ENCODE data around the gene SSRP1. TPM values are rescaled to one million over a fixed set of nuclear protein-coding genes. Genes with fewer than 3 reads are reported as not detected.
"Not testable (repeated sequence)": the region's sequence is repeated elsewhere in the genome, so short reads cannot be mapped to it uniquely, and the experiment has no call there.

Gene SSRP1
- total RNA-seq, 2 experiments from 2014 or later: 318 to 332 TPM

DNA sequence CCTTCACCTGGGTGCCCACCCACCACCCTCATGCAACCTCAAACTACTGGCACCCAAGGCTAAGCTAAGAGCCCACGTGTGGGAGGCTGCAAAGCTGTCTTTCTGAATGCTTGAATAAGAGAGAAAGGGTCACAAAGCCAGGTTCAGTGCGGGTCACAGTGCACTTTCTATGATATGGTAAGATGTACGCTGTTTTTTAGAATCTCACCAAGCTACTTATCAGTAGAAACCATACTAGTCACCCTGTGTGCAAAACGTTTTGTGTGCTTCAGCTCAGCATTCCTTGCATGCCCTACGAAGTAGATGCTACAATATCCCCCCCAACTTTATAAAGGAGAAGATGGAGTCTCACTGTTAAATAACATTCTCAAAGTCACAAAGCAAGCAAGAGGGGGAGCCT lies 17.3 kb upstream of the SSRP1 start:
- H3K9me3 Mint-ChIP-seq: peaks cover 5% of the 10 kb centered on the region
- peaks cover 3% of the 10 kb centered on the region for H3K4me1 Mint-ChIP-seq
- H3K36me3 Mint-ChIP-seq: no peaks in the 10 kb centered on the region
- H3K27ac Mint-ChIP-seq: no peak overlapping the region
- H3K27me3 Mint-ChIP-seq: peaks cover 15% of the 10 kb centered on the region
- no peak overlapping the region for H3K4me3 Mint-ChIP-seq
- no peak for DNase-seq

- H3K27ac Mint-ChIP-seq: no peak overlapping the region
- no peaks in the 10 kb centered on the region for H3K36me3 Mint-ChIP-seq
- H3K27me3 Mint-ChIP-seq: peaks cover 12% of the 10 kb centered on the region
- peaks cover 5% of the 10 kb centered on the region for H3K9me3 Mint-ChIP-seq
- no peak overlapping the region for H3K4me3 Mint-ChIP-seq
- DNase-seq: peak; percentile 62
- H3K4me1 Mint-ChIP-seq: peaks cover 3% of the 10 kb centered on the region
These were observed 14.0 kb upstream of the SSRP1 start for GRCh38 chr11:57349491-57350274.

GRCh38 chr11:57348636-57349313 lies 13.1 kb upstream of the SSRP1 start:
- H3K9me3 Mint-ChIP-seq: peaks cover 5% of the 10 kb centered on the region
- H3K27ac Mint-ChIP-seq: no peak overlapping the region
- H3K36me3 Mint-ChIP-seq: no peaks in the 10 kb centered on the region
- DNase-seq: no peak
- H3K4me1 Mint-ChIP-seq: peaks cover 3% of the 10 kb centered on the region
- H3K27me3 Mint-ChIP-seq: peaks cover 8% of the 10 kb centered on the region
- H3K4me3 Mint-ChIP-seq: no peak overlapping the region

- no peak overlapping the region for H3K4me3 Mint-ChIP-seq
- no peak overlapping the region for H3K27ac Mint-ChIP-seq
- H3K9me3 Mint-ChIP-seq: peaks cover 5% of the 10 kb centered on the region
- DNase-seq: no peak
- H3K4me1 Mint-ChIP-seq: peaks cover 3% of the 10 kb centered on the region
- H3K36me3 Mint-ChIP-seq: no peaks in the 10 kb centered on the region
- H3K27me3 Mint-ChIP-seq: peaks cover 8% of the 10 kb centered on the region
These were observed 12.4 kb upstream of the SSRP1 start for GRCh38 chr11:57348052-57348451.

- H3K9me3 Mint-ChIP-seq: peaks cover 5% of the 10 kb centered on the region
- H3K27ac Mint-ChIP-seq: no peak overlapping the region
- peaks cover 8% of the 10 kb centered on the region for H3K27me3 Mint-ChIP-seq
- no peak overlapping the region for H3K4me3 Mint-ChIP-seq
- H3K4me1 Mint-ChIP-seq: peaks cover 3% of the 10 kb centered on the region
- DNase-seq: no peak
- H3K36me3 Mint-ChIP-seq: no peaks in the 10 kb centered on the region
These were observed 11.6 kb upstream of the SSRP1 start for GRCh38 chr11:57347336-57347735.

- H3K4me1 Mint-ChIP-seq: peaks cover 3% of the 10 kb centered on the region
- peak; percentile 51 for DNase-seq
- H3K9me3 Mint-ChIP-seq: no peaks in the 10 kb centered on the region
- no peaks in the 10 kb centered on the region for H3K36me3 Mint-ChIP-seq
- peaks cover 3% of the 10 kb centered on the region for H3K27me3 Mint-ChIP-seq
- H3K4me3 Mint-ChIP-seq: no peak overlapping the region
- H3K27ac Mint-ChIP-seq: no peak overlapping the region
These were observed 10.0 kb upstream of the SSRP1 start for GRCh38 chr11:57345555-57346211.

DNA sequence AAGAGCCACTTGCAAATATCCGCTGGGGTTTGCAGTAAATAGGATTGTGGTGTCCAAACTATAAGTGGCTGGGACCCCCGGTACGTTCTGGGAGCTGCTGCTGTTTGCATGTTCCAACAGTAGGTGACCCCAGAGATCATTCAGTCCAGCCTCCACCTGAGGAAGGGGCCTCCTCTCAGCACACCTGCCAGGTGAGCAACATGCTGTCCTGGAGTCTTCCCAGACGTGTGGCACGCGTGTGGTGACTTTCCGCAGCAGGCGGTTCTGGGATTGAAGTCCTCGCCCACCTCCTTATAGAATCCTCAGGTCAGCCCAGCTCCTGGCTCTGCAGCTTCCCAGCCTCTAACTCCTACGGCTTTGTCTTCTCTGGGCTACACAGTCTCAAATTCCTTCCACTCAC lies 9.1 kb upstream of the SSRP1 start:
- no peak overlapping the region for H3K4me3 Mint-ChIP-seq
- peaks cover 3% of the 10 kb centered on the region for H3K4me1 Mint-ChIP-seq
- no peaks in the 10 kb centered on the region for H3K9me3 Mint-ChIP-seq
- H3K27ac Mint-ChIP-seq: no peak overlapping the region
- H3K36me3 Mint-ChIP-seq: no peaks in the 10 kb centered on the region
- no peak for DNase-seq
- peaks cover 5% of the 10 kb centered on the region for H3K27me3 Mint-ChIP-seq

GRCh38 chr11:57343825-57344224 lies 8.1 kb upstream of the SSRP1 start:
- Mint-ChIP-seq H3K27ac (no peak overlapping the region), H3K4me3 (no peak overlapping the region), H3K36me3 (no peaks in the 10 kb centered on the region), H3K27me3 (peaks cover 4% of the 10 kb centered on the region), H3K4me1 (peaks cover 3% of the 10 kb centered on the region), H3K9me3 (no peaks in the 10 kb centered on the region)
- no peak for DNase-seq

DNA sequence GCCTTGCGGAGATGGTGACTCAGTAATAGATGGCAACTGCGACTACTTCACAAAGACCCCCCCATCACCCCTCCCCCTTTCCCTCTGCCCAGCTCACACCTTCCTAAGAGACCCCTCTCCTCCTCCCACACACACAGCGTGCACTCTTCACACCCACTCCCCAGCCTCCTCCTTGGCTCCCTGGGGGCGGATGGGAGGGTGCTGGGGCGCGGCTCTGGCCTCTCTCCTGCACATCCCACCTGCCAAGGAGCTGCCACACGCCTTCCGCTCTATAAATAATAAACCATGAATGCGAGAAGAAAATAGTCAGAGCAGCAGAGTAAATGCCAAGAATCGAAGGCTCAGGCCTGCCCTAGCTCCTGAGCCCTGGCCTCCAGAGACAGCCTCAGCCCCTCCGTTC lies 7.0 kb upstream of the SSRP1 start:
- H3K4me1 Mint-ChIP-seq: peaks cover 3% of the 10 kb centered on the region
- no peaks in the 10 kb centered on the region for H3K9me3 Mint-ChIP-seq
- no peak overlapping the region for H3K27ac Mint-ChIP-seq
- no peak for DNase-seq
- no peaks in the 10 kb centered on the region for H3K36me3 Mint-ChIP-seq
- peaks cover 4% of the 10 kb centered on the region for H3K27me3 Mint-ChIP-seq
- H3K4me3 Mint-ChIP-seq: no peak overlapping the region

DNA sequence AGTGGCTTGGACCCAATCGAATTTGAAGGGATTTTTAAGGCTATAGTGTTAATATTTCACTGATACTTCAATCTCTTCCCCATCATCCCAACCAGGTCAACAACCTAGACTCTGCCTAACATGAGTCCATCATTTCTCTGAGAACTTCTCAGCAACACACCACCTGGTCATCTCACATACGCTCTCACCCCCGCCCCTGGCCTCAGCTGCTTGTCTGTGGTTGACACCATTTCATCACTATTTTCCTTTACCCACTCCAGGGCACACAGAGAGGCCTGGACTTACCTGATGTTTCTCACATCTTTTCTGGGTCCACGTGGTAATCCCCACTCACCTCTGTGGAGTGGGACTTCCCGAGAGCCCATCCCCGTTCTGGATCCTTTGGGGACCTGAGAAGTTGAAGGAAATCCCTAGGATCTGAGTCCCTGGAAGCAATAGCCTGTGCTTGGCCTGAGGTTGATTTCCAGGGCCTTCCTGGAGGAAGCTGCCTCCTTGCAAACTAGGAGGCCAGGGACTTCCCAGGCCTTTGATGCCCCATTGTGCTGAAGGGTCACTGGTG lies 5.6 kb upstream of the SSRP1 start:
- Mint-ChIP-seq H3K27ac (no peak overlapping the region), H3K4me1 (peaks cover 8% of the 10 kb centered on the region), H3K27me3 (peaks cover 4% of the 10 kb centered on the region), H3K4me3 (no peak overlapping the region), H3K36me3 (no peaks in the 10 kb centered on the region), H3K9me3 (no peaks in the 10 kb centered on the region)
- DNase-seq: no peak

DNA sequence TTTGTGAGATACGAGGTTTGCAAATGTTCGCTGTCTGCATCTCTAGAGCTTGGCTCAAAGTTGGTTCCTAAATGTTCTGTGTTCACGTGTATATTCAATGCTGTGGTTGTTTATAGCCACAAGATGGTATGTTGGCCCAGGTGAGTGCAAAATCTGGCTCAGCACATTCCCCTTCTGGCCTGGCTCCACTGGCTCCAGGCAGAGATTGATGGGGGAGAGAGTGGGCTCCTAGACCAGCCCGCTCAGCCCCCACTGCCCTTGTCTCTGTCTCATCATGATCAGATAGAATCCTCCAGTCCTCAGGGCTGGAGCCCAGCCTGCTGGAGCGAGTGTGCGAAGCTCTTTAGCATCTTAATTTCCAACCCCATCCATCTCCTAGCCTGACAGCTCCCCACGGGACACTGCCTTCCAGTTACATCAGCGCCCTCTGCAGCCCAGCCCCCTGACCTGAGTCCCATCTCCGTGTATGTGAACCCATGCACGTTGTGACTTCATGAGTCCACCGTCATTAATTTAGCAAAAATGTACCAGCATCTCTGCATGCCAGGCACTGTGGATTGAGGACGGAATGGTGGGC lies 4.4 kb upstream of the SSRP1 start:
- H3K4me1 Mint-ChIP-seq: peaks cover 11% of the 10 kb centered on the region
- no peak overlapping the region for H3K4me3 Mint-ChIP-seq
- no peaks in the 10 kb centered on the region for H3K9me3 Mint-ChIP-seq
- no peak for DNase-seq
- H3K27ac Mint-ChIP-seq: no peak overlapping the region
- peaks cover 4% of the 10 kb centered on the region for H3K27me3 Mint-ChIP-seq
- H3K36me3 Mint-ChIP-seq: no peaks in the 10 kb centered on the region

GRCh38 chr11:57339328-57339727 lies 3.6 kb upstream of the SSRP1 start:
- Mint-ChIP-seq H3K27me3 (peaks cover 4% of the 10 kb centered on the region), H3K4me1 (peaks cover 18% of the 10 kb centered on the region), H3K4me3 (no peak overlapping the region), H3K9me3 (no peaks in the 10 kb centered on the region), H3K36me3 (peaks cover 8% of the 10 kb centered on the region), H3K27ac (no peak overlapping the region)
- DNase-seq: no peak

- peaks cover 4% of the 10 kb centered on the region for H3K27me3 Mint-ChIP-seq
- no peak for DNase-seq
- peaks cover 29% of the 10 kb centered on the region for H3K4me1 Mint-ChIP-seq
- no peak within 1 kb of the TSS for H3K4me3 Mint-ChIP-seq
- H3K9me3 Mint-ChIP-seq: no peaks in the 10 kb centered on the region
- peak within 1 kb of the TSS; percentile 40 for H3K27ac Mint-ChIP-seq
- peaks cover 20% of the 10 kb centered on the region for H3K36me3 Mint-ChIP-seq
These were observed 2.5 kb upstream of the SSRP1 start, which contains the start of gene P2RX3 for GRCh38 chr11:57338142-57338541. P2RX3 (plus strand) TSS chr11:57338352; CDS start chr11:57338551, 199 bp downstream.

DNA sequence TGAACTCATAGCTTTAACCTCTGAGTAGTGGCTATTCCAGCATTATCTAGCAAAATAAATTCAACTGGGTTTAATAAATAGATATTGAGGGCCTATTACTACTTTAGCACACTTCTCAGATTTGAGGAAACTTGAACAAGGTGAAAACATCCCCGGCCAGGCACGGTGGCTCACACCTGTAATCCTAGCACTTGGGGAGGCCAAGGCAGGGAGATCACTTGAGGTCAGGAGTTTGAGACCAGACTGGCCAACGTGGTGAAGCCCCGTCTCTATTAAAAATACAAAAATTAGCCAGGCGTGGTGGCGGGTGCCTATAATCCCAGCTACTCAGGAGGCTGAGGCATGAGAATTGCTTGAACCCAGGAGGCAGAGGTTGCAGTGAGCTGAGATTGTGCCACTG lies 1.2 kb upstream of the SSRP1 start:
- peak overlapping the region; percentile 99 for H3K4me3 Mint-ChIP-seq
- H3K4me1 Mint-ChIP-seq: peaks cover 35% of the 10 kb centered on the region
- peaks cover 30% of the 10 kb centered on the region for H3K36me3 Mint-ChIP-seq
- not testable (repeated sequence) for H3K27me3 Mint-ChIP-seq, H3K9me3 Mint-ChIP-seq, DNase-seq
- peak overlapping the region; percentile 100 for H3K27ac Mint-ChIP-seq
